Parathyroid adenoma (tissue), 2 donors: ENCODE data around the gene MTG2.

Source experiments
- H2AFZ ChIP-seq: fragments of 300-600 bp; sonication (generic); one replicate; pipeline ENCODE4 v1.7.0; 2017; ENCODE audit warnings: antibody characterized with exemption, mild to moderate bottlenecking
- H3K27ac ChIP-seq: fragments of 300-600 bp; sonication (generic); one replicate; pipeline ENCODE4 v1.7.0; 2017
- H3K27me3 ChIP-seq: fragments of 300-600 bp; sonication (generic); one replicate; pipeline ENCODE4 v1.7.0; 2017; ENCODE audit warnings: low read length; ENCODE audit not compliant: control insufficient read depth, insufficient read depth
- H3K36me3 ChIP-seq: fragments of 300-600 bp; sonication (generic); one replicate; pipeline ENCODE4 v1.7.0; 2017; ENCODE audit warnings: low read length; ENCODE audit not compliant: control insufficient read depth, insufficient read depth
- H3K4me1 ChIP-seq: fragments of 300-600 bp; sonication (generic); one replicate; pipeline ENCODE4 v1.7.0; 2017; ENCODE audit warnings: control low read depth
- H3K4me2 ChIP-seq: fragments of 300-600 bp; sonication (generic); one replicate; pipeline ENCODE4 v1.7.0; 2017; ENCODE audit warnings: low read length
- H3K4me3 ChIP-seq: fragments of 300-600 bp; sonication (generic); one replicate; pipeline ENCODE4 v1.7.0; 2017; ENCODE audit warnings: low read depth, low read length
- H3K79me2 ChIP-seq: fragments of 300-600 bp; sonication (generic); one replicate; pipeline ENCODE4 v1.7.0; 2017; ENCODE audit warnings: control low read depth
- H3K9ac ChIP-seq: fragments of 300-600 bp; sonication (generic); one replicate; pipeline ENCODE4 v1.7.0; 2017; ENCODE audit warnings: mild to moderate bottlenecking
- H3K9me3 ChIP-seq: fragments of 300-600 bp; sonication (generic); one replicate; pipeline ENCODE4 v1.7.0; 2017; ENCODE audit warnings: low read length; ENCODE audit not compliant: control insufficient read depth
- CTCF ChIP-seq: fragments of 300-600 bp; sonication (generic); IDR thresholded peaks from one replicate; pipeline ENCODE4 v1.7.0; 2017; ENCODE audit warnings: antibody characterized with exemption, mild to moderate bottlenecking
- donor health status: primary hyperparathyroidism.

MTG2 gene

DNA sequence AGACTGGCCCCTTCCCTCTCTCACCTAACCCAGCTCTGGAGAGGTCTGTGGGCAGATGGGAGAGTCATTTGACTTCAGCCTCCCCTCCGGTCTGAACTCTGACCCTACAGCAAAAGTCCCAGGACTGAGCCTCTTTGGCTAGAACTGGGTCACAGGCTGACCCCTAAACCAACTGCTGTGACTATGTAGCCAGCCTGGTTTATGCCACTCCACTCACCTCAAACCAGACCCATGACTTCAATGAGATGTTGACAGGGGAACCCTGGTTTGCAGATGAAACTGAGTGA, 54.6 kb downstream of the MTG2 start:
- Histone ChIP-seq H3K9ac (no peak overlapping the region), H3K4me2 (peak overlapping the region; percentile 89), H3K4me3 (peak overlapping the region; percentile 58), H3K27ac (no peak overlapping the region), H2AFZ (peak overlapping the region; percentile 81), H3K27me3 (no peaks in the 10 kb centered on the region), H3K4me1 (peaks cover 24% of the 10 kb centered on the region), H3K79me2 (peaks cover 43% of the 10 kb centered on the region), H3K36me3 (no peaks in the 10 kb centered on the region), H3K9me3 (no peaks in the 10 kb centered on the region)
- TF ChIP-seq CTCF, result no peak

- Histone ChIP-seq H3K9me3 (no peaks in the 10 kb centered on the region), H3K4me1 (peaks cover 18% of the 10 kb centered on the region), H3K4me2 (peak within 1 kb of the TSS; percentile 91), H3K4me3 (peak within 1 kb of the TSS; percentile 71), H3K36me3 (no peaks in the 10 kb centered on the region), H3K9ac (peak within 1 kb of the TSS; percentile 57), H3K27me3 (no peaks in the 10 kb centered on the region), H2AFZ (peak within 1 kb of the TSS; percentile 81), H3K79me2 (peaks cover 48% of the 10 kb centered on the region), H3K27ac (peak within 1 kb of the TSS; percentile 66)
- TF ChIP-seq CTCF, result no peak
Measured at GRCh38 chr20:62237801-62238568, 55.2 kb downstream of the MTG2 start, which contains the start of gene OSBPL2. TSS of gene OSBPL2 (plus strand) at chr20:62238521. CDS start at chr20:62256185, 17,664 bp downstream.

DNA sequence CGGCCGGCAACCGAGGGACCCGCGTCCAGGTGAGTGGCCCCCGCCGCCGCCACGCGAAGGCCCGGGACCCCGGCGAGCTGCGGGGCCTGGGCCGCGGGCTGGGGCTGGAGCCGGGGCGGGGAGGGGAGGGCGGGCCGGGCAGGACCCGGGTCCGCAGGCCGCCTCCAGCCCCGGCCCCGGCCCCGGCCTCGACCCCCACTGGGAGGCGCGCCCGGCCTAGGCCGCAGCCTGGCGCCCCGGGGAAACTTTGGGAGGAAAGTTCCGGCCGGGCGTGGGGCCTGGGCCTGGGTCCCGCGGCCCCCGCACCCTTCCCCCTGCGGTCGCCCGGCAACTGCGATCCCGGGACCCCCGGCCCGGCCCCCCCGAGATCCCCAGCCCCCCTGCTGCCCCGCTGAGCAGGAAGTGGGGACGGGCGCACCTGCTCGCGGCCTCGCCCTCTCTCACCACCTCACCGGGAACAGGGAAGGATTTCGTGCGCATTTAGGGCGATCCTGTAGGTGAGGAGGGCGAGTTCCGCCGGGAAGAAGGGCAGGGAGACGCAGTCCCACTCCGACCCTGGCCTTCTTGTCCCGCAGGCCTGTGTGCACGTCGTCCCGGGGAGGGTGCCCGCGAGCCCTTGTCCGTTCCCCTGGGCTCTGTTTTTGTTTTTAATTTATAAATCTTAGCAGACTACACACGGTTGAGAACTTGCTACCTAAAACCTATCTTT, 55.9 kb downstream of the MTG2 start:
- peak overlapping the region; percentile 57 for H3K9ac ChIP-seq

GRCh38 chr20:62239278-62239879, 56.6 kb downstream of the MTG2 start:
- peak overlapping the region; percentile 57 for H3K9ac ChIP-seq
- H3K36me3 ChIP-seq, result no peaks in the 10 kb centered on the region
- H3K4me1 ChIP-seq, result peaks cover 20% of the 10 kb centered on the region
- no peaks in the 10 kb centered on the region for H3K27me3 ChIP-seq
- no peak for TF ChIP-seq CTCF
- H3K9me3 ChIP-seq, result no peaks in the 10 kb centered on the region
- H3K4me2 ChIP-seq, result peak overlapping the region; percentile 91
- H2AFZ ChIP-seq, result peak overlapping the region; percentile 39
- H3K27ac ChIP-seq, result peak overlapping the region; percentile 66
- peak overlapping the region; percentile 71 for H3K4me3 ChIP-seq
- H3K79me2 ChIP-seq, result peaks cover 59% of the 10 kb centered on the region

More for the DNA sequence above, 55.9 kb downstream of the MTG2 start:
- peaks cover 16% of the 10 kb centered on the region for H3K4me1 ChIP-seq
- H3K27me3 ChIP-seq, result no peaks in the 10 kb centered on the region
- H3K9me3 ChIP-seq, result no peaks in the 10 kb centered on the region
- peak overlapping the region; percentile 91 for H3K4me2 ChIP-seq
- H3K27ac ChIP-seq, result peak overlapping the region; percentile 66
- peak overlapping the region; percentile 71 for H3K4me3 ChIP-seq
- TF ChIP-seq CTCF, result no peak
- H3K36me3 ChIP-seq, result no peaks in the 10 kb centered on the region
- peaks cover 54% of the 10 kb centered on the region for H3K79me2 ChIP-seq
- H2AFZ ChIP-seq, result peak overlapping the region; percentile 39
